ENCODE data around the gene PACRG. TPM values are rescaled to one million over a fixed set of nuclear protein-coding genes. Genes with fewer than 3 reads are reported as not detected.

Gene PACRG
- total RNA-seq, 2 donors from 2014 or later: 2.9 to 63.8 TPM

GRCh38 chr6:162940426-162940825, 212.7 kb downstream of the PACRG start:
- Histone ChIP-seq H3K27me3 (replicated peaks; ENCODE audit: insufficient read depth) (no peaks in the 10 kb centered on the region), H3K4me1 (replicated peaks) (no peaks in the 10 kb centered on the region), H3K4me3 (no peak overlapping the region), H3K36me3 (no peaks in the 10 kb centered on the region), H3K9me3 (no peaks in the 10 kb centered on the region), H3K27ac (no peak overlapping the region)
- DNase-seq (ENCODE audit: low spot score): no peak
- intact Hi-C loops (cut with DNase I): no loop called here
- WGBS: 77% methylated on average over 5 of the region's 5 CpGs
- no peak for TF ChIP-seq POLR2AphosphoS5 (IDR thresholded peaks at IDR 0.05)
- TF ChIP-seq, protein P1, sequence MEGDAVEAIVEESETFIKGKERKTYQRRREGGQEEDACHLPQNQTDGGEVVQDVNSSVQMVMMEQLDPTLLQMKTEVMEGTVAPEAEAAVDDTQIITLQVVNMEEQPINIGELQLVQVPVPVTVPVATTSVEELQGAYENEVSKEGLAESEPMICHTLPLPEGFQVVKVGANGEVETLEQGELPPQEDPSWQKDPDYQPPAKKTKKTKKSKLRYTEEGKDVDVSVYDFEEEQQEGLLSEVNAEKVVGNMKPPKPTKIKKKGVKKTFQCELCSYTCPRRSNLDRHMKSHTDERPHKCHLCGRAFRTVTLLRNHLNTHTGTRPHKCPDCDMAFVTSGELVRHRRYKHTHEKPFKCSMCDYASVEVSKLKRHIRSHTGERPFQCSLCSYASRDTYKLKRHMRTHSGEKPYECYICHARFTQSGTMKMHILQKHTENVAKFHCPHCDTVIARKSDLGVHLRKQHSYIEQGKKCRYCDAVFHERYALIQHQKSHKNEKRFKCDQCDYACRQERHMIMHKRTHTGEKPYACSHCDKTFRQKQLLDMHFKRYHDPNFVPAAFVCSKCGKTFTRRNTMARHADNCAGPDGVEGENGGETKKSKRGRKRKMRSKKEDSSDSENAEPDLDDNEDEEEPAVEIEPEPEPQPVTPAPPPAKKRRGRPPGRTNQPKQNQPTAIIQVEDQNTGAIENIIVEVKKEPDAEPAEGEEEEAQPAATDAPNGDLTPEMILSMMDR (IDR thresholded peaks at IDR 0.05): no peak
- TF ChIP-seq POLR2A (IDR thresholded peaks at IDR 0.05): no peak

DNA sequence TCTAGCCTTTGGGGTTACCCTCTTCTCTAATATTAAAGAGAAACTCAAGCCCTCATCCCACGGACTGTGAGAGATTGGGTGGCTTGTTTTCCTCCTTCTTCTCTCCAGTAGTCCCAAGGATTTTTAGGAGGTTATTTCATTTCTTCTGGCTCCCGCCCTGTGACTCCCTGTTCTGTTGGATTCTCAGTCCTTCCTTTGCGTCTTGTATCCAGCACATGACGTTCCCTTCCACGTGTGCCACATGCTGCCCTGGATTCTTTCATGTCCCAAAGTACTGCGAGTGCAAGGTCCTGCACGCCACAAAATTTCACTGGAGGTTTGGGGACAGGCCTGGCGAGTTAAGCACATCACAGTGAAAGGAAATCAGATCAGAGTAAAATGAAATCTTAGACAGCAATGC, 213.4 kb downstream of the PACRG start:
- H3K27ac ChIP-seq: no peak overlapping the region
- TF ChIP-seq, protein P1 (IDR thresholded peaks at IDR 0.05): no peak
- TF ChIP-seq POLR2AphosphoS5 (IDR thresholded peaks at IDR 0.05) (no peak), POLR2A (IDR thresholded peaks at IDR 0.05) (no peak)

GRCh38 chr6:162942866-162943265, 215.1 kb downstream of the PACRG start:
- no peaks in the 10 kb centered on the region for H3K4me1 ChIP-seq (replicated peaks)
- no peak overlapping the region for H3K4me3 ChIP-seq
- no peaks in the 10 kb centered on the region for H3K36me3 ChIP-seq
- H3K9me3 ChIP-seq: no peaks in the 10 kb centered on the region
- DNase-seq (ENCODE audit: low spot score): no peak
- TF ChIP-seq, protein P1 (IDR thresholded peaks at IDR 0.05): no peak
- no peak for TF ChIP-seq POLR2AphosphoS5 (IDR thresholded peaks at IDR 0.05)
- no peak for TF ChIP-seq POLR2A (IDR thresholded peaks at IDR 0.05)
- WGBS: 94% methylated on average over 2 of the region's 2 CpGs
- intact Hi-C loops (cut with DNase I): no loop called here
- H3K27ac ChIP-seq: no peak overlapping the region
- H3K27me3 ChIP-seq (replicated peaks; ENCODE audit: insufficient read depth): no peaks in the 10 kb centered on the region

More for the DNA sequence above, 213.4 kb downstream of the PACRG start:
- WGBS: 76% methylated on average over 8 of the region's 8 CpGs
- intact Hi-C loops (cut with DNase I): no loop called here
- no peaks in the 10 kb centered on the region for H3K9me3 ChIP-seq
- H3K4me1 ChIP-seq (replicated peaks): no peaks in the 10 kb centered on the region
- no peak overlapping the region for H3K4me3 ChIP-seq
- no peak for DNase-seq (ENCODE audit: low spot score)
- no peaks in the 10 kb centered on the region for H3K27me3 ChIP-seq (replicated peaks; ENCODE audit: insufficient read depth)
- H3K36me3 ChIP-seq: no peaks in the 10 kb centered on the region

GRCh38 chr6:162943369-162943768, 215.6 kb downstream of the PACRG start:
- Histone ChIP-seq H3K27ac (no peak overlapping the region), H3K36me3 (no peaks in the 10 kb centered on the region), H3K27me3 (replicated peaks; ENCODE audit: insufficient read depth) (no peaks in the 10 kb centered on the region), H3K9me3 (no peaks in the 10 kb centered on the region), H3K4me3 (no peak overlapping the region), H3K4me1 (replicated peaks) (no peaks in the 10 kb centered on the region)
- no peak for DNase-seq (ENCODE audit: low spot score)
- TF ChIP-seq POLR2A (IDR thresholded peaks at IDR 0.05) (no peak), POLR2AphosphoS5 (IDR thresholded peaks at IDR 0.05) (no peak)
- TF ChIP-seq, protein P1 (IDR thresholded peaks at IDR 0.05): no peak
- 93% methylated on average over 5 of the region's 5 CpGs for WGBS
- intact Hi-C loops (cut with DNase I): no loop called here

DNA sequence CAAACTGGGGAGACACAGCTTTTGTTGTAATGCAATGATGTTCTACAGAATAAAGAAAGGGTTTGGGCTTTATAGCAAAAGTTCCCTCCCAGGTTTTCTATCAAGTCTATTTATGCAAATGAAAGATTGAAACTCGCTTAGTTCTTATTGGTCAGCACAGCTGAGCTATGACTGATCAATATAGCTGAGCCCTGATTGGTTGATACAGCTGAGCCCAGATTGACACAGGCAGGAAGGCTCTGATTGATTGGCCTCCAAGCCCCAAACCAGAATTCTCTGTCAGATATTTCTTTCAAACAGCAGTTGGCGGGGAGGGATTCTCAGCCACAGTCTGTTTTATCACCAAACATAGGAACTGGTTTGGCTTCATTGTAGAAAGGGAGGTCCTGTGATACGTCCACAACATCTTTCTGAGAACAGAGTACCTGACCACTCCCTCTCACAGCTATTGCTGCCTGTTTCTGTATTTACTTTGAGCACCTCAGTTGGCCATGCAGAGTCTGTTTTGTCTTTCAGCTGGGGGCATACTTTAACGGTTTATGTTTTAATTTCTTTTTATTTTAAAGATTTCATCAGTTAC, 223.5 kb downstream of the PACRG start:
- Histone ChIP-seq H3K27ac (no peak overlapping the region), H3K9me3 (no peaks in the 10 kb centered on the region), H3K36me3 (no peaks in the 10 kb centered on the region), H3K4me3 (no peak overlapping the region), H3K27me3 (replicated peaks; ENCODE audit: insufficient read depth) (no peaks in the 10 kb centered on the region), H3K4me1 (replicated peaks) (no peaks in the 10 kb centered on the region)
- 70% methylated on average over 4 of the region's 4 CpGs for WGBS
- DNase-seq (ENCODE audit: low spot score): no peak
- TF ChIP-seq, protein P1 (IDR thresholded peaks at IDR 0.05): no peak
- no peak for TF ChIP-seq POLR2A (IDR thresholded peaks at IDR 0.05)
- TF ChIP-seq POLR2AphosphoS5 (IDR thresholded peaks at IDR 0.05): no peak
- intact Hi-C loops (cut with DNase I): no loop called here

All from prostate gland (tissue), 2 donors.